GF-D8 (cell line): ENCODE data around the gene ZNF717.
A peak's percentile ranks its signal among the peaks of the same experiment; 100 is the strongest.
"Not testable (repeated sequence)": the region's sequence is repeated elsewhere in the genome, so short reads cannot be mapped to it uniquely, and the experiment has no call there.

ENCODE experiments used
- DNase-seq: peaks from one replicate; lab custom pipeline; 2025; lab: John Stamatoyannopoulos, UW

ZNF717 gene

GRCh38 chr3:75785081-75785755 is at the start of gene ZNF717:
ZNF717 (minus strand) TSS chr3:75785549; CDS start chr3:75783362, 2,187 bp downstream.
- DNase-seq = peak; percentile 62

- DNase-seq = not testable (repeated sequence)
Measured at GRCh38 chr3:75831076-75831475, 45.7 kb upstream of the ZNF717 start.

GRCh38 chr3:75818019-75818418 is 32.7 kb upstream of the ZNF717 start:
- DNase-seq = not testable (repeated sequence)

- DNase-seq = not testable (repeated sequence)
Measured at GRCh38 chr3:75816287-75817180, 31.2 kb upstream of the ZNF717 start.

GRCh38 chr3:75814797-75815196 is 29.4 kb upstream of the ZNF717 start:
- DNase-seq = no peak

- no peak for DNase-seq
Measured at GRCh38 chr3:75782506-75782905, 2.8 kb downstream of the ZNF717 start.

GRCh38 chr3:75781079-75781745 is 4.1 kb downstream of the ZNF717 start:
- DNase-seq = no peak

- DNase-seq = not testable (repeated sequence)
Measured at GRCh38 chr3:75777742-75778141, 7.6 kb downstream of the ZNF717 start.

GRCh38 chr3:75771631-75772030 is 13.7 kb downstream of the ZNF717 start:
- not testable (repeated sequence) for DNase-seq

GRCh38 chr3:75768303-75769017 is 16.9 kb downstream of the ZNF717 start:
- DNase-seq = no peak

GRCh38 chr3:75737831-75738493 is 47.4 kb downstream of the ZNF717 start:
- no peak for DNase-seq

GRCh38 chr3:75727985-75728384 is 57.4 kb downstream of the ZNF717 start:
- DNase-seq = no peak

GRCh38 chr3:75692061-75692460 is 93.3 kb downstream of the ZNF717 start:
- DNase-seq = no peak

GRCh38 chr3:75687323-75687722 is 98.0 kb downstream of the ZNF717 start:
- no peak for DNase-seq
